GM21529 (cell line): ENCODE results near the gene SLC29A4.

Experiments used
- ATAC-seq: cut with Tn5 transposase; IDR thresholded peaks from one replicate; pipeline ENCODE4 v1.9.1; 2021; ENCODE audit not compliant: unreplicated experiment

The SLC29A4 gene

DNA sequence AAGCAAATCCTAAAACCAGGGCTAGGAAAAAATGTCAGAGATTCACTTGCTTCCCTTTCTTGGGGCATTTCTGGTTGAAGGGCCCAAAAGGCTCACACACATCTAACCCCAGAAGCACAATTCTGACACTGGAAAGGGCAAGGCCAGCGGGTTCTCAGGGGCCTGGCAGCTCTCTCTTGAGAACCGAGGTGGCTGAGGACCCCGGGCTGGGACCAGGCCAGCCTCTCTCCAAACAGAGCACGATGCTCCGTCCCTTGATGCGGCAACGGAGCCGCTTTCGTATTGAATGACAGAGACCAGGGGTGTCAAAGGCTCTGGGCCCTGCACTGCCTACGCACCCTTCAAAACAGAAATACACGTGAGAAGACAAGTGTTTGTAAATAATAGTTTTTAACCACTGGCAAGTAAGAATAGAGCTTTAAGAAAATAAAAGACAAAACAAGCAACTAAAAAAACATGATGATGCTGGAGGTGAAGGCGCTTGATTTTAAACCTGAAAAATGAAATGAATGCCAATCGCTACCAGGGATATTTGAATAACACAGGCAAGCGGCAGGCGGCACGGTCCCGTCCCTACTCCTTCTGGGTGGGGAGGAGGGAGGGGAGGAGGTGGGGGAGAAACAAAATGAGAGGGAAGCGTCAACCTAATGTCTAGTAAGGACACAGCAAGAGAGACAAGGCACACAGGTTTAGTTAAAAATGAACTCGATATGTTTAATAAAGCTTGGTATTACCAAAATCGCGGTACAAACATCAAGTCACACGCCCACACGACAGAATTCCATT lies 68.0 kb downstream of the SLC29A4 start:
- no peak for ATAC-seq

DNA sequence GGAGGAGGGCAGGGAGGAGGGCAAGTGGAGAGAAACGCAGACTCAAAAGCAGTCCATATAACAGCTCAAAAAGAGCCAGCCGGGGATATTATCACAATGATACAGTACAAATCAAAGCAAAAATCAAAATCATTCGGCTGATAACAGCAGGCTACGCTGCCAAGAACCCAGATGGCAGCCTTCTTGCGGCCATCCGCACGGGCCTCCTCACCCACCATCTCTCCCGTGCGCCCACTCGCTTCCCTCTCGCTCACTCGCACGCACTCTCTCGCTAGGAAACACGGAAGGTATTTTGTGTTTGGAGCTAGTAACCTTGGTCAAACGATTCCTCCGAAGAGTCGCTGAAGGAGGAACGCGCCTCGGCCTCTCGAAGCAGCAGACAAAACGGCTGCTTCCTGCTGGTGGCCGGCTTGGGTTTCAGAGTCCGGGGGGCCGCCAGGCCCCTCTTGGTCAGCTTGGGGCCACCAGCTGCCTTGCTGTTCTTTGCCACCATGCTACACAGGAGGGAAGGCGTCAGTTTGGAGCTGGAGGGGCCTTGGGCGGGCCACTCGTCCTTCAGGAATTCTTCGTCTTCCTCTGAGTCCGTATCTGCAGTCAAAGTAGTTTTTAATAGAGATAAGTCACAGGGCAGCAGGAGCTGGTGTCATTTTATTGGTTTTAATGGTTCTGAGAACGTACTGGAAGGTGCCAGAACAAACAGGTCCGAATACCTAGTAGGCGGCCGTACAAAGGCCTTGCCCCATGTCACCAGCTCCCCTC lies 68.9 kb downstream of the SLC29A4 start:
- no peak for ATAC-seq

DNA sequence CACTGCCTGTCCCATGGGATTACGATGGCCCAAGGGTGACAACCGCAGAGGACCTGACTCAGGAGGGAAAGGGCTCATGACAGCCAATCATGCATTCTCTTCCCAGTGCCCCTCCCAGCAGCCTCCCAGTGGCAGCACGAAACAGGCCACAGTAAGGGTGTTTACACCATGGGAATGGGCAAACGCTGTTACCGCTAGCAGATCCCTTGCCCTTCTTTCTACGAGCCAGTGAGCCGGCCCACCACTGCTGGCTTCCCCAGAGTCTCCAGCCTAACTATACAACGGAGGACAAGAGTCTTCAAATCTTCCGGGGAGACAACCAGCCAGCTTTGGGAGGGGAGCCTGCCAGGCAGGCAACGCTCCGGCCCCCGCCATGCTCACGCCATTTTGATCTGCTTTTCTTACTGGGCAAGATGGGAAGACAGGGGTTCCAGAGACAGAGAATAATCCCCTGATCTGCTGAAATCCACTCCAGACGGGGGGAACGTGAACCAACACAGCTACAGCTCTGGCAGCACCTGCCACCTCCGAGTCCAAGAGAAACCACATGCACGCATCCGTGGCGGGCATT lies 69.8 kb downstream of the SLC29A4 start:
- ATAC-seq: no peak

DNA sequence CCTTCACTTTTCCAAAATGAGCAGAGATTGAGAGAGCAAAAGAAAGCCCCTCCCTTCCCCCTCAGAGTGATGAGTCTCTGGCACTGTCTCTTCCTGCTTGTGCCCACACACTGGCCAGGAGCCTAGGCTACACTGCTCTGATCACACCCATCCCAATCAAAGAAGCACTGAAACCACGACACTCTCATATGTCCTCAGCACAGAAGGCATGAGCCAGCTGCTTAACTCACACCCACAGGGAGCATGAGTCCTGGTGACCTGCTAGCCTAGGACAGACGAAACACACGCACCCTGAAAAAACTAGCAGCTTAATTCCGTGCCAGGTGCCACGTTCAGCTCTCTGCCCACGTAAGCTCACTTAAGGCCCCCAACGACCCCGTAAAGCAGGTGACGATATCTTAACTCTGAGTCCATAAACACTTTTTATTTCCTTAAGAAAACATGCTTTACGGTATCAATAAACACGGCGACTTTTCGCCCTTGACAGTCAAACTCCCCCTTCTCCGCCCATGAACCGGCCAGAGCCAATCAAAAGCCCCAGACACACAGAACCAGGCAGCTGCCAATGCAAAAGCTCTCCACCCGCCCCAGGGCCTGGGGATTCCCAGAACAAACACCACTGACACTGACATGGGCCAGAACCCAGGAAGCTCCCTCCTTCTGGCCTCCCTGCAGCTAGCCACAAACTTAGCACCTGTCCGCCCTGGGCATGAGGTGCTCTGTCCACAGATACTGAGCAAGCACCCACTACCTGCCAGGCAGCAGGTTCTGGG lies 71.9 kb downstream of the SLC29A4 start:
- ATAC-seq: no peak
